ENCODE measurements around the gene NRF1.
"Not testable (repeated sequence)": the region's sequence is repeated elsewhere in the genome, so short reads cannot be mapped to it uniquely, and the experiment has no call there.

Gene NRF1

DNA sequence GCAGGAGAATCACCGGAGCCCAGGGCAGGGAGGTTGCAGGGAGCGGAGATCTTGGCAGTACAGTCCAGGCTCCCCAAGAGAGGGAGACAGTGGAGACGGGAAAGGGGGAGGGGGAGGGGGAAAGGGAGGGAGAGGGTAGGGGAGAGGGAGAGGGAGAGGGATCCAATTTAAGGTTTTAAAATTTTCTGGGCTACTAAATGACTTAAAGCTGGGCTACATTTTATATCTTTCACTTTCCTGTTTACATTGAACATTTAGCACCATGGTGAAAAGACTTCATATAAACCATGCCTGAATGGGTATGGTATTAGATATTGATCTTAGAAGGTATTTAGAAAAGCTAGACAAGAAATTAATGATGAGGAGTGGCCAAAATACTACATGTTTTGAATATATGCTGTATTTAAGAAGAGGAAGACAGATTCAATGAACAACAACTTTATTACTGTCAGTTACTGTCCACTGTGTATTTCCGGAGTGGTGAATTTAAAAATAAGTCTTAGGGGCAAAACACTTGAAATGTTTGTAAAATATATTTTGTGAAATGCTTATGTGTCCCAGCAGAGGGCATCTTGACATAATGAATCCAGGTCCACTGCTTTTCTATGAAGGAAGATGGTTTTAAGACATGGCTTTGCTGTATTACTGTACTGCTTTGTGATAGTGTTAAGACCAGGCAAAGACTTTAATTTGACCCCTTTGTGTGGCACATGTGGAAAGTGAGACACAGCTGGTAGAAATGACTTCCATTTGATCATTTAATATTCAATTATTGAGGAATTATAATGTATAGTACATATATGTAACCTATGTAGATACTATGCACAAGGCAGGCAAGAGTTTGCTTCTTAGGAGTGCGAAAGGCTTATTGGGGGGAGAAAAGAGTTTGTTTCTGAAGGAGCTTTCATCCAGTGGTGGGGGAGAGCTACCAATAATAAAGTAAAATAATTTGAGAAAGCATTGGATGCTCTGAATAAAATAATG lies 52.8 kb downstream of the NRF1 start:
- Histone ChIP-seq H3K36me3 (ENCODE audit: insufficient read depth, low read length) (peaks cover 23% of the 10 kb centered on the region), H3K4me1 (ENCODE audit: insufficient read depth, low read length) (no peaks in the 10 kb centered on the region), H3K27me3 (ENCODE audit: insufficient read depth, low read length) (no peaks in the 10 kb centered on the region), H3K9me3 (ENCODE audit: low read length) (peaks cover 20% of the 10 kb centered on the region), H2AFZ (ENCODE audit: low read depth, low read length) (no peak overlapping the region), H3K4me3 (ENCODE audit: low read length) (no peak overlapping the region)

GRCh38 chr7:129665013-129665401 lies 53.5 kb downstream of the NRF1 start:
- H3K9me3 ChIP-seq (ENCODE audit: low read length), result peaks cover 15% of the 10 kb centered on the region
- no peak overlapping the region for H2AFZ ChIP-seq (ENCODE audit: low read depth, low read length)
- H3K27me3 ChIP-seq (ENCODE audit: insufficient read depth, low read length), result no peaks in the 10 kb centered on the region
- H3K4me3 ChIP-seq (ENCODE audit: low read length), result no peak overlapping the region
- no peaks in the 10 kb centered on the region for H3K4me1 ChIP-seq (ENCODE audit: insufficient read depth, low read length)
- H3K36me3 ChIP-seq (ENCODE audit: insufficient read depth, low read length), result peaks cover 17% of the 10 kb centered on the region

DNA sequence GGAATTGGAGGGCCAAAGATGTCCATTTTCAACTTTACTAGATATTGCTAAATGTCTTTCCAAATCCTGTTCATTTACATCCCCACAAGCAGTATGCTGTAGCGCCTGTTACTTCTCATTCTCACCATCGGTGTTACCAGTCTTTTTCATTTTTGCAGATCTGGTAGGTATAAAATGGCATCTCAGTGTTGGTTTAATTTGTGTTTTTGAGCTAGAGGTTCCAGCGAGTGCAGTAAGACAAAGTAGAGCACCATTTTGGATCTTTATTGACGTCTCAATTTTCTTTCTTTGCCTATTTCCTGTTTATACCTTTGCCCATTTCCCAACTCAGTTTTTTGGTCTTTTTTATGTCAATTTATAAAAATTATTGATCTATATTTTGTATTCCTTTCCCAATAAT lies 55.6 kb downstream of the NRF1 start:
- peaks cover 3% of the 10 kb centered on the region for H3K36me3 ChIP-seq (ENCODE audit: insufficient read depth, low read length)
- no peaks in the 10 kb centered on the region for H3K4me1 ChIP-seq (ENCODE audit: insufficient read depth, low read length)
- no peak overlapping the region for H3K4me3 ChIP-seq (ENCODE audit: low read length)
- H3K9me3 ChIP-seq (ENCODE audit: low read length), result peaks cover 2% of the 10 kb centered on the region
- H2AFZ ChIP-seq (ENCODE audit: low read depth, low read length), result no peak overlapping the region
- no peaks in the 10 kb centered on the region for H3K27me3 ChIP-seq (ENCODE audit: insufficient read depth, low read length)

GRCh38 chr7:129667551-129667950 lies 56.0 kb downstream of the NRF1 start:
- Histone ChIP-seq H3K36me3 (ENCODE audit: insufficient read depth, low read length) (peaks cover 5% of the 10 kb centered on the region), H3K9me3 (ENCODE audit: low read length) (peaks cover 2% of the 10 kb centered on the region), H3K4me3 (ENCODE audit: low read length) (no peak overlapping the region), H2AFZ (ENCODE audit: low read depth, low read length) (no peak overlapping the region), H3K4me1 (ENCODE audit: insufficient read depth, low read length) (no peaks in the 10 kb centered on the region), H3K27me3 (ENCODE audit: insufficient read depth, low read length) (no peaks in the 10 kb centered on the region)

DNA sequence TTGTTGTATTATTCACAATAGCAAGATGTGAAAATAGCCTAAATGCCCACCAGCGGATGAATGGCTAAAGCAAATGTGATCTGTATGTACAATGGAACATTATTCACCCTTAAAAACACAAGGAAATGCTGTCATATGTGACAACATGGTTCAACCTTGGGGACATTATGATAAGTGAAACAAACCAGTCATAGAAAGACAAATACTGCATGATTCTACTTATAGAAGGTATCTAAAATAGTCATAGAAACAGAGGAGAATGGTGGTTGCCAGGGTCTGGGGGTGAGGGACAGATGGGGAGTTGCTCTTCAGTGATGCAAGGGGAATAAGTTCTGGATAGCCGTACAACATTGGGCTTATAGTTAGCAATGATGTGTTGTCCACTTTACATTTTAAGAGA lies 58.4 kb downstream of the NRF1 start:
- H3K27me3 ChIP-seq (ENCODE audit: insufficient read depth, low read length), result no peaks in the 10 kb centered on the region
- H3K9me3 ChIP-seq (ENCODE audit: low read length), result peaks cover 5% of the 10 kb centered on the region
- no peak overlapping the region for H3K4me3 ChIP-seq (ENCODE audit: low read length)
- H3K36me3 ChIP-seq (ENCODE audit: insufficient read depth, low read length), result peaks cover 14% of the 10 kb centered on the region
- no peak overlapping the region for H2AFZ ChIP-seq (ENCODE audit: low read depth, low read length)
- H3K4me1 ChIP-seq (ENCODE audit: insufficient read depth, low read length), result no peaks in the 10 kb centered on the region

DNA sequence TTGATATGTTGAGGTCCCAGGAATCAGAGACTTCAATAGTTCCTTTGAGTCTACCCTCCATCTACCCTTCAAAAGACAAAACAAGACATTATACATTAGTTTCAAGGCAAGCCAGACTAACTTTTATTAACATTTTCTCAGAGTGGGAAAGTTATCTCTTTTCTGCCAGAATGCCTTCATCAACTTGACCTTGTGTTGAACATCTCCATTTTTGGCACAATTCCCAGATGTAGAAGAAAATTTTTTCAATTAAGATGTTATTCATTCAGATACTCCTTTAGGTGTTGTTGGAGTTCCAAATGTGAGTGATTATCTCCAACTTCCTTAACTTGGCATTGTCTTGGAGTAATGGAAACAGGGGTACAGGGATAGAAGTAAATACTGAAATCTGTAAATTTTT lies 59.1 kb downstream of the NRF1 start:
- Histone ChIP-seq H3K36me3 (ENCODE audit: insufficient read depth, low read length) (peaks cover 18% of the 10 kb centered on the region), H3K4me3 (ENCODE audit: low read length) (no peak overlapping the region)

DNA sequence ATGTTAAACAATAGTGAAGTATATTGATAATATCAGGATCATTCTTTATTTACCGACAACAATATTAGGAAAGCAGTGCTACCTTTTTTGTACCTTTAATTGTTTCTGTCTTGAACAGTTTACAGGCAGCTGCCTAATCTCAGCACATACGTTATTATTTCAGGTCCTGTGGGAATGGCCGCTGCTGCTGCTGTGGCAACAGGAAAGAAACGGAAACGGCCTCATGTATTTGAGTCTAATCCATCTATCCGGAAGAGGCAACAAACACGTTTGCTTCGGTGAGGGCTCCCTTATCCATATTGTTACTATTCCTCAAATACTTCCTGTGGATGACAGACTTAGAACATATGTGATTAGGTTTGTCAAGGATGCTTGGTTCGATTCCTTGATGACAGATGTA lies 59.7 kb downstream of the NRF1 start:
- H2AFZ ChIP-seq (ENCODE audit: low read depth, low read length), result no peak overlapping the region
- no peaks in the 10 kb centered on the region for H3K4me1 ChIP-seq (ENCODE audit: insufficient read depth, low read length)
- H3K9me3 ChIP-seq (ENCODE audit: low read length), result peaks cover 15% of the 10 kb centered on the region
- H3K36me3 ChIP-seq (ENCODE audit: insufficient read depth, low read length), result peaks cover 18% of the 10 kb centered on the region
- H3K4me3 ChIP-seq (ENCODE audit: low read length), result no peak overlapping the region
- no peaks in the 10 kb centered on the region for H3K27me3 ChIP-seq (ENCODE audit: insufficient read depth, low read length)

More for the DNA sequence above, 59.1 kb downstream of the NRF1 start:
- Histone ChIP-seq H2AFZ (ENCODE audit: low read depth, low read length) (no peak overlapping the region), H3K4me1 (ENCODE audit: insufficient read depth, low read length) (no peaks in the 10 kb centered on the region), H3K9me3 (ENCODE audit: low read length) (peaks cover 12% of the 10 kb centered on the region), H3K27me3 (ENCODE audit: insufficient read depth, low read length) (no peaks in the 10 kb centered on the region)

DNA sequence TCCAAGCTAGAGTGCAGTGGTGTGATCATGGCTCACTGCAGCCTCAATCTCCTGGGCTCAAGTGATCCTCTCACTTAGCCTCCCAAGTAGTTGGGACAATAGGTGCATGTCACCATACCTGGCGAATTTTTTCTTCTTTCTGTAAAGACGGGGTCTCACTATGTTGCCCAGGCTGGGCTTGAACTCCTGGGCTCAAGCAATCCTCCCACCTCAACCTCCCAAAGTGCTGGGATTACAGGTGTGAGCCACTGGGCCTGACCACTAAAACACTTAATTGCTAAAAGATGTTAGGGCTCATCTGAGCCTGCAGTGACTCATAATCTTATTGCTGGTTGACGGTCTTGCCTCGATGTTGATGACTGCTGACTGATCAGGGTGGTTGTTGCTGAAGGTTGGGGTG lies 63.0 kb downstream of the NRF1 start:
- not testable (repeated sequence) for H3K4me3 ChIP-seq (ENCODE audit: low read length); H3K4me1 ChIP-seq (ENCODE audit: insufficient read depth, low read length); H3K27me3 ChIP-seq (ENCODE audit: insufficient read depth, low read length); H2AFZ ChIP-seq (ENCODE audit: low read depth, low read length)
- peaks cover 36% of the 10 kb centered on the region for H3K36me3 ChIP-seq (ENCODE audit: insufficient read depth, low read length)
- peaks cover 17% of the 10 kb centered on the region for H3K9me3 ChIP-seq (ENCODE audit: low read length)

DNA sequence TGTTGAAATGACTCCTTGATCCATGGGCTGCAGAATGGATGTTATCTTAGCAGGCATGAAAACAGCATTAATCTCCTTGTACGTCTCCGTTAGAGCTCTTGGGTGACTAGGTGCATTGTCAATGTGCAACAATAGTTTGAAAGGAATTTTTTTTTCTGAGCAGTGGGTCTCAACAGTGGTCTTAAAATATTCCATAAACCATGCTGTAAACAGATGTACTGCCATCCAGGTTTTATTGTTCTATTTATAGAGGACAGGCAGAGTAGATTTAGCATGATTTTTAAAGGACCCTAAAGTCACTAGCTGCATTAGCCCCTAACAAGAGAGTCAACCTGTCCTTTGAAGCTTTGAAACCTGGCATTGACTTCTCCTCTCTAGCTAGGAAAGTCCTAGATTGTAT lies 64.0 kb downstream of the NRF1 start:
- Histone ChIP-seq H3K4me1 (ENCODE audit: insufficient read depth, low read length) (no peaks in the 10 kb centered on the region), H2AFZ (ENCODE audit: low read depth, low read length) (no peak overlapping the region), H3K4me3 (ENCODE audit: low read length) (no peak overlapping the region), H3K9me3 (ENCODE audit: low read length) (peaks cover 17% of the 10 kb centered on the region), H3K27me3 (ENCODE audit: insufficient read depth, low read length) (no peaks in the 10 kb centered on the region), H3K36me3 (ENCODE audit: insufficient read depth, low read length) (peaks cover 41% of the 10 kb centered on the region)

DNA sequence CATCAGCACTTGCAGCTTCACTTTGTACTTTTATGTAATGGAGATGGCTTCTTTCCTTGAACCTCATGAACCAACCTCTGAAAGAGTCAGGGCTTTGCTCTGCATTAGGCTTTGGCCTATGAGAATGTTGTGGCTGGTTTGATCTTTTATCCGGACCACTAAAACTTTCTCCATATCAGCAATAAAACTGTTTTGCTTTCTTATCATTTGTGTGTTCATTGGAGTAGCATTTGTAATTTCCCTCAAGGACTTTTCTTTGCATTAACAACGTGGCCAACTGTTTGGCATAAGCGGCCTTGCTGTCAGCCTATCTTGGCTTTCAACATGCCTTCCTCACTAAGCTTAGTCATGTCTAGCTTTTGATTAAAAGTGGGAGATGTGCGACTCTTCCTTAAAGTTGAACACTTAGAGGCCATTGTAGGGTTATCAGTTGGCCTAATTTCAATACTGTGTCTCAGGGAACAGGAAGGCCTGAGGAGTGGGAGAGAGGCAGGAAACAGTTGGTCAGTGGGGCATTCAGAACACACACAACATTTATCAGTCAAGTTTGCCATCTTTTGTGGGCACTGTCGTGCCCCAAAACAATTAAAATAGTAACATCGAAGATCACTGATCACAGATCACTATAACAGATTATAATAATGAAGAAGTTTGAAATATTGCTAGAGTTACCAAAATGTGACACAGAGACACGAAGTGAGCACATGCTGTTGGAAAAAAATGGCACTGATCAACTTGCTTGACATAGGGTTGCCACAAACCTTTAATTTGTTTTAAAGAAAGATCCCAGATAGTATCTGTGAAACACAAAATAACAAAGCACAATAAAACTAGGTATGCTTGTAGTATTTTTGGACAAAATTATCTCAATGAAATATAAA lies 64.7 kb downstream of the NRF1 start:
- Histone ChIP-seq H3K36me3 (ENCODE audit: insufficient read depth, low read length) (peaks cover 41% of the 10 kb centered on the region), H3K27me3 (ENCODE audit: insufficient read depth, low read length) (no peaks in the 10 kb centered on the region)

DNA sequence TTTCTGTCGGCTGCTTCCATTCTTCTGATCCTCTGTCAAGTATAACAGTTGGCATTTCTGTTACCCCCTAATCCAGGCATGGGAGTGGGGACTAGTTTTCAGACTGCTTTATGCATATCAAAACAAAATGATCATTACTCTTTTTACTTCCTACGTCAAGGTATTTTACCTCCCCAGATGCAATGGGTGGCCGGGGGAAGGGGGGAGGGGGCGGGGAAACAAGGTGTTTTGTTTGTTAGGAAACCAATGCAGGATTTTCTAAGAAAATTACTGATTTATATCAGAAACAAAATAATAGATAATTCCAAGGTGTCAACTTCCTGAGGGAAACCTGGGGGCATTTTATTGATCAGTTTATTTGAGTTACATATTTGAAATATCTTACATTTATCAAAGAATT lies 66.3 kb downstream of the NRF1 start:
- Histone ChIP-seq H3K36me3 (ENCODE audit: insufficient read depth, low read length) (peaks cover 36% of the 10 kb centered on the region), H3K4me3 (ENCODE audit: low read length) (no peak overlapping the region), H3K4me1 (ENCODE audit: insufficient read depth, low read length) (no peaks in the 10 kb centered on the region), H3K27me3 (ENCODE audit: insufficient read depth, low read length) (no peaks in the 10 kb centered on the region), H3K9me3 (ENCODE audit: low read length) (peaks cover 15% of the 10 kb centered on the region), H2AFZ (ENCODE audit: low read depth, low read length) (no peak overlapping the region)

More for the DNA sequence above, 64.7 kb downstream of the NRF1 start:
- H3K4me1 ChIP-seq (ENCODE audit: insufficient read depth, low read length), result no peaks in the 10 kb centered on the region
- H3K9me3 ChIP-seq (ENCODE audit: low read length), result peaks cover 17% of the 10 kb centered on the region
- H3K4me3 ChIP-seq (ENCODE audit: low read length), result no peak overlapping the region
- H2AFZ ChIP-seq (ENCODE audit: low read depth, low read length), result no peak overlapping the region

DNA sequence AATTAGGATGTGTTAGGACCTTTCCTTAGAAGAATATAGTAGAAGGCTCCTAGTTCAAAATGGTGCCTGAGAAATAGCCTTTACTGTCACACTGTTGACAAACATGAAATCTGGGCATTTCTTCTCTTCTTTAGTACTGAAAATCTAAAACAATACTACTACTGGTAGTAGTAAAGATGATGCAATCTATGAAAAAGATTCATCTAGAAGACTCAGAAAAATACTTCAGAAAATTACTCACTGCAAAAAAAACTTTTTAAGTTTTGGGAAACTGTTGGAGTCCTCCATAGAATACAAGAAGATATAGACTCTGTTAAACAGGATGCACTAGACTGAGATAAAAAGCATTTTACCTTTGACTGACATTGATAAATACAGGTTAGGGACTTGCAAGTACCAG lies 67.1 kb downstream of the NRF1 start:
- H3K36me3 ChIP-seq (ENCODE audit: insufficient read depth, low read length), result peaks cover 32% of the 10 kb centered on the region
- H3K9me3 ChIP-seq (ENCODE audit: low read length), result peaks cover 15% of the 10 kb centered on the region
- H3K27me3 ChIP-seq (ENCODE audit: insufficient read depth, low read length), result no peaks in the 10 kb centered on the region
- H2AFZ ChIP-seq (ENCODE audit: low read depth, low read length), result no peak overlapping the region
- no peaks in the 10 kb centered on the region for H3K4me1 ChIP-seq (ENCODE audit: insufficient read depth, low read length)
- H3K4me3 ChIP-seq (ENCODE audit: low read length), result no peak overlapping the region

GRCh38 chr7:129680400-129680799 lies 68.9 kb downstream of the NRF1 start:
- Histone ChIP-seq H3K27me3 (ENCODE audit: insufficient read depth, low read length) (no peaks in the 10 kb centered on the region), H3K36me3 (ENCODE audit: insufficient read depth, low read length) (peaks cover 25% of the 10 kb centered on the region), H2AFZ (ENCODE audit: low read depth, low read length) (no peak overlapping the region), H3K4me3 (ENCODE audit: low read length) (no peak overlapping the region), H3K4me1 (ENCODE audit: insufficient read depth, low read length) (peaks cover 3% of the 10 kb centered on the region), H3K9me3 (ENCODE audit: low read length) (peaks cover 7% of the 10 kb centered on the region)

Data from neuron (in vitro differentiated cells).